Muscle of back (tissue), 11 donors: Measurements from ENCODE around the gene RALA. TPM values are rescaled to one million over a fixed set of nuclear protein-coding genes. Genes with fewer than 3 reads are reported as not detected.

Source experiments
- DNase-seq, 3 donors: peaks; one replicate each; pipeline versions ENCODE4 v3.0.0 to v3.0.0-alpha.2; 2013
- polyA plus RNA-seq, 10 donors: library from polyadenylated mRNA; unstranded; fragments of 120-200 nt; gene quantifications; one replicate each; pipeline ENCODE4 v1.2.1, GENCODE V29; 2013; ENCODE audit not compliant: insufficient read length in 10 of 10

The RALA gene
- polyA plus RNA-seq, 10 donors = 52.2 to 69.1 (median 56.7) TPM

DNA sequence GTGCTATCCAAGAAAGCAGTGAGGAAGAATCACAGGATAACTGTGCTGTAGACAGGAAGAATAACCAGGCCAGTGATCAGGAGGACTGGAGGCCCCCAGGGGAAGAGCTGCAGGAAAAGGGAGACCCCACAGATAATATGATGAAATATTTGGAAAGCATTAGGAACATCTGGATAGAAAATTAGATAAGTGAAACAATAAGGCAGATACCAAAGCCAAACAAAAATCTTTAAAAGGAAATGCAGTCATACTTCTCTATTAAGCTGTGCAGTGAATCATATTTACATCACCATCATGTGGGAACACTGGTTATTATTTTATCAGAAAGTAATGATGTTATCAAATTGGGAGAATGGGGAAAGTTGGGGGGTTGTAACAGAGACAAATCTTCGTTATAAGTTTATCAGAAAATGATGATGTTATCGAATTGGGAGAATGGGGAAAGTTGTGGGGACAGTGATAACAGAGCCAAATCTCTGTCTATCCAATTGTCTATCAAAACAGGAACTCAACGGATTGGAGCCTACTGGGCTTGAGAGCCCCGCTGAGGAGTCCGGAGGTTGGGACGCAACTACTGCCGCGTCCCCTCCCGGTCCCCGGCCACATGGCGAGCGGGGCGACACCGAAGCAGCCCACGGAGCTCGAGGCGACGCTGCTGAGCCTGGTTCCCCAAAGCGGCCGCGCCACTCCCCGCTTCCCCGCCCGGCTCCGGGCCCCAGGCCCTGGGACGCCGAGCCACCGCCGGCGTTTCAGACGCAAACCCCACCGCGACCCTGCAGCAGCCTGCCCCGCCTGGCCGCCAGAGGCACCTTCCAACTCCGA lies 14.0 kb upstream of the RALA start:
- peak; percentile 74 to 90 (median 79) for DNase-seq

DNA sequence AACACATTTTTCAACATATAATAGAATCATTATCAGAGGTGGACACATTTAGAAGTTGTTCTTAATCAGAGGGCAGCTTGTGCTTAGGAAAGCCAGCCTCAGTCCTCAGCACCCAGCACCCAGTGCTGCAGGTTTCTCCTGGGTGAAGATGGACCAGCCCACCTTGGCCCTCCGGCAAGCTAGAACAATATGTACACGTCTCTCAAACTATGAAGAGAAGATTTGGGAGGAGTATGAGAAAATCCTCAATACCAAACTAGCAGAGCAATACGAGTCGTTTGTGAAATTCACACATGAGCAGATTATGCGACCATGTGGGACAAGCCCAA lies 13.5 kb upstream of the RALA start:
- DNase-seq = no peak

- DNase-seq = peak in 1 of 3 donors; percentile 74
Observed at GRCh38 chr7:39613577-39613976, 9.8 kb upstream of the RALA start.

GRCh38 chr7:39614299-39614698 lies 9.1 kb upstream of the RALA start:
- no peak for DNase-seq

DNA sequence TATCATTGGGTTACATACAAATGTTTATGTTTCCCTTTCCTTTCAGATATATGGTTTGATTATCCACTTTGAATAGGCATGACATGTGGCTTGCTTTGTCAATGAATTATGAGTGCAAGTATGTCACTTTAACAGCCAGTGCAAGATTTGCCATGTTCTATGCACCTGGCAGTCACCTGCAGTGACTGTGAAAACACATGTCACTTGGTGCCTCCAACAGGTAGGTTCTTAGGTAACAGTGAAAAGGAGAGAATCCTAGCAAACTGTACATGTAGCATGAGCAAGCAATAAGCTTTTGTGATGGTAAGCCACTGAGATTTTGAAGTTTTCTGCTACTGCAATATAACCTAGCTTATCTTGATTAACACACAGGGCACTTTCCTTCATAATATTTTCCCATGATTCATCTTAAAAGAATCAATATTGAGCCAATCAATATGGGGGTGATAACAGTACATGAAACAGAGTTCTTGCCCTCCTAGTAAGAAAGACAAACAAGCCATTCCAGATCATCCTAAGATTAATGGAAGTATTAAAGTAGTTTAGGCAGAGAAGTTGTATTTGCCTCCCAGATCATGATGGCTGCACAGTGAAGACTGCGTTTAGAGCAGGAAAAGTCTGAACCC lies 7.9 kb upstream of the RALA start:
- no peak for DNase-seq

DNA sequence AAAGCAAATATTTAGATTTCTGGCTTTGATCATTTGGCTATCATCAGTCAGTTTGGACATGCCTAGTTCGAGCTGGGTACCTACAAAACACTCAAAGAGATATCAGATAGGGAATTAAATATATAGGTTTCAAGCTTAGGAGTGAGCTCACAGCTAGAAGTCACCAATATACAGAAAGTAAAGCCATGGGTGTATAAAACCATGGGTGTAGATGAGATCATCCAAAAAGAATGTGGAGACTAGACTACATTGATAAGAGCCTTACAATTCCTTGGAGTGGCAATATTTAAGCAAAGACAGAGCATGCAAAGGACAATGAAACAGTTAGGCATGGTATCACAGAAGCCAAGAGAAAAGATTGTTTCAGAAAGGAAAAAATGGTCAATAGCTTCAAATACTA lies 7.2 kb upstream of the RALA start:
- no peak for DNase-seq

DNA sequence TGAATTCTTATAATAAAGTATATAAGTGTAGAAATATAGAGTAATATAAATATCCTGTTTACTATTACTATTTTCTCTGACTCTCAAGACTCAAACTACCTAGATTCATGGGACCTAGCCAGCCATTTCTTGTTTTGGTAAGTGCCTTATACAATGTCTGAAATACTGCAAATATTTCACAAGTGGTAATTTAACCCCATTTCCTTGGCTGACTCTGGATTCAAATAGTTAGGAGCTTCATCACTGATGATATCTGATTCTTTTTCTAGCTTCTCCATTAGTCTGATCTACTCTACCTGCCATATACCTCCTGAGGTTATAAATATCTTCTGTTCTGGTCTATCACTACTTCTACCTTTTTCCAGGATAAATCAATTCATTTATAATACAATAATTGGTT lies 6.4 kb upstream of the RALA start:
- DNase-seq = no peak

- no peak for DNase-seq
Observed at GRCh38 chr7:39618868-39619267, 4.5 kb upstream of the RALA start.

GRCh38 chr7:39620486-39620885 lies 2.9 kb upstream of the RALA start:
- no peak for DNase-seq

DNA sequence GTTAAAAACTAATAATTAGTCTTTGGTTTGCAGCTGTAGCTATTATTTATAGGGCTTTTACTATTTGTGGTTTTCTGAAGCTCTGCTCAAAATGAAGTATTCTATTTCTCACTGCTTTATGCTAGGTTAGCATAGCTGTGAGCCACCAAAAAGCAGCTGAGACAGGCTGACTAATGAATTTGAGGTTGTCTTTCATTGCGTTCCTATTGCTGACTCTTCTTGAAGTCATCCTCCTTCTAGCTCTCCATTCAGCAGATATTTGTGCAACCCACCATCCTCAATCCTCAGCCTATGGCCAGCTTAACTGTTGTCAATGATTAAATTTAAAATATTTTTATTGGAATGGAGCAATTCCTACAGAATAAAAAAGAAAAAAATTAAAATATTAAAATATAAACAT lies 2.1 kb upstream of the RALA start:
- DNase-seq = peak in 1 of 3 donors; percentile 88

DNA sequence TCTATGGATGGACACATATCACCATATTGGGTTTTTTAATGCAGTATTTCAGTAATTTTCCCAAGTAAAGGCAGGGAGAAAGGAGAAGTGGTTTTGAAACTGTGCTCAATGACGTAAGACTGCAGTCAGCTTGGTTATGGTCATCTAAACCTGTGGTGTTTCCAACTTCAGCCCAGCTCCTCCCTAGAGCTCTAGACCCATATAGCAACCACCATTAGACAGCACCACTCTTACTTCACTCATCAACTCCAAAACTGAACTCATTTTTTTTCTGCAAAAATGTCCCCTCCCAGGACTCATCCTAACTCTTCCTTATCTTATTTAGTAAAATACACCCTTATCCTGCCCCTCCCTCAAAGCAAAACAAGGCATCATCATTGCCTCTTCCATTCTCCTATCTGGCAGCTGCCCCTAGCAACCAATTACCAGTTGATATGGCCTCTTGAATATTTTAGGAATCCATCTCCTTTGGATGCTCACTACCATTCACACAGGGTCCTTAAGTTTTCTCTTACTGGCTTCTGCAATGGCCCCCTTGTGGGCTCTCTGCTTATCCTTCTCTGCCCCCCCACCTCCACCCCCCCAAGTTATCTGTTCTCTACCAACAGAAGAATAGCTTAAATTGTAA lies 1.5 kb upstream of the RALA start:
- DNase-seq = no peak

DNA sequence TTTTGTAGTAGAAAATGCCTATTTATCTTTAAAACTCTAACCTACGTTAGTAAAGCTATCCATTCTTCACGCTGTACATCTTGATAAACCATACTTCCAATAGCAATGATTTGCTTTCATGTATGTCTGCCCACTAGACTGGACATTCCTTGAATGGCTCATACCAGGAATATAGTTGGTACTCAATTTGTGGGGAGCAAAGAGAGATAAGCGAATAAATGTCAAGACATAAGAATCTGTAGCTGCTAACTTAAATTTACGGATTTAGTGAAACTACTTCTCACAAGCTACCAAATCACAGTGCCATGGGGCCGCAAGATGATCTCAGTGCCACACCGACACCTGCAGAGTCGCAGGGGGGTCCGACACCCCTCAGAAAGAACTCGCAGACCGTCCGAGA lies 763 bp upstream of the RALA start:
- no peak for DNase-seq

DNA sequence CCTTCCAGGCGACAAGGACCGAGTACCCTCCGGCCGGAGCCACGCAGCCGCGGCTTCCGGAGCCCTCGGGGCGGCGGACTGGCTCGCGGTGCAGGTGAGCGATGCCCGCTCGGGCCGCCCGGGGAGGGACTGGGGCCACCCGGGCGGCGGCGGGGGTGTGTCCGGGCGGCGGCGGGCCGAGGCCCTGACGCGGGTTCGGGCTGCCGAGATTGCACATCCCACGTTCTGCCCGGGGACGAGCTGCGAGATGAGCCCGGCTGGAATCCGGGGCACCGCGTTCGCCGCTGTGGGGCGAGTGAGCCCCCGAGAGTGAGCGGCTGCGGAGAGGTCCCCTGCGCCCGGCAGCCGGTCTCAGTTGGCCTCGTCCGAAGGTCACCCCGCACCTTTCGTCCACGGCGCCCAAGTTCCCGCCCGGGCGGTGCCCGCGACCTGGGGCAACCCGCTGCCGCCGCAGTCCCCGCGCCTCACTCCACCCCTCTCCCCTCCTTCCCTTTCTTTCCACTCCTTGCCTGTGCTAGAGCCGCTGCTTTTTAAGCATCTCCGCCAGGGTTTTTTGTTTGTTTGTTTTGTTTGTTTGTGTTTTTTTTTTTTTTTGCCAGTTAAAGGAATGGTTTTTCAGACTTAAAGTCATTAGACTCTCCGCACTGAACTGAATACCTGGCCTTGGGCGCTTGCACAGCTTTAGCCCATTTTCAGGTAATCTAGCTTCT lies 515 bp downstream of the RALA start:
- DNase-seq = no peak

GRCh38 chr7:39624442-39624807 lies 1.1 kb downstream of the RALA start:
- DNase-seq = peak in 2 of 3 donors; percentile 47 to 75

- peak in 2 of 3 donors; percentile 43 to 67 for DNase-seq
Observed at GRCh38 chr7:39624935-39625694, 1.7 kb downstream of the RALA start.

DNA sequence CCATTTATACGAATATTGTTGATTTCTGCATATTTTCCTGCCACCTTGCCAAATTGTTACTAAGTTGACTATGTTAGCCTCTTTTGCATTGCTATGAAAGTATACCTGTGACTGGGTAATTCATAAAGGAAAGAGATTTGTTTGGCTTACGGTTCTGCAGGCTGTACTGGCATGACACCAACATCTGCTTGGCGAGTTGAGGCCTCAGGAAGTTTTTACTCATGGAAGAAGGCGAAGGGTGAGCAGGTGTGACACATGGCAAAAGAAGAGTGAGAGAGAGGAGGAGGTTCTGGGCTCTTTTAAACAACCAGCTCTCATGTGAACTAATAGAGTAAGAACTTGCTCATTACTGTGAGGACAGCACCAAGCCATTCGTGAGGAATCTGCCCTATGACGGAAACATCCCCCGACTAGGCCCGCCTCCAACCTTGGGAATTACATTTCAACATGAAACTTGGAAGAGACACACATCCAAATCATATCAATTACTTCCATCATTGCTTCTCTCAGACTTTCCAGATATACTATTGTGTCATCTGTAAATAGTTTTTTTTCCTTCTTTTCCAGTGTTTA lies 8.4 kb downstream of the RALA start:
- peak in 2 of 3 donors; percentile 58 to 78 for DNase-seq

GRCh38 chr7:39633563-39634477 lies 10.4 kb downstream of the RALA start:
- DNase-seq = peak in 1 of 3 donors; percentile 30

DNA sequence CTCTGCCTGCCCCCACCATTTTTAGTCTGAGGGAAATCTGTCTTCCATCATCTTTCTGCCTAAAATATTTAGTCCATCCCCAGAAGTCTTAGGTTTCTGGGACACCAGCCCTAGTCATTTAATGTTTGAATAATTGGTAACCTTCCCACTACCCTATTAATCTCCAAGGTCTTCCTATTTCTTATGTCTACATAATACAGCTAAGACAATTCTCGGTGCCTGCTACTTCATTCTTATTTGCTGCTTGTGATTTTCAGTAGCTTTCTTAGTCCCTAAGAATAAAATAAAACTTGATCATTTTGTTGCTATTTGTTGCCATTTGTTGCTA lies 11.1 kb downstream of the RALA start:
- DNase-seq = peak in 2 of 3 donors; percentile 33 to 66

DNA sequence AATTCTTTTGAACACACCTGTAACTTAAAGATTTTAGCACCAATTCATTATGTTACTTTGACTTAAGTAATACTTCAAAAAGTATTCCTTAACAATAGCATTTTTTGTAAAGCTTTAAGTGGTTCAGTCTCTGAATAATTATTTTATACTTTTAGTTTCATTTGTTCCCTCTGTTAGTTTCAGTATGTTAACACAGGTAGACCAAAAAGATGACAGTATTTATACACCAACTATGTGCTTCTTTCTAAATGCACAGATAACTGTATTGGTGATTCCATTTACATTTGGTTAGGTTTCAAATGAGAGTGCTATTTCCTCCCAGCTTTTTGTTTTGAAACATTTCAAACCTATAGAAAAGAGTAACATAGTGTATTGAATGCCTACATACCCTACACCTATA lies 14.0 kb downstream of the RALA start:
- DNase-seq = no peak

GRCh38 chr7:39637963-39638485 lies 14.7 kb downstream of the RALA start:
- no peak for DNase-seq
